ENCODE measurements around the gene SMCHD1. TPM values are rescaled to one million over a fixed set of nuclear protein-coding genes. Genes with fewer than 3 reads are reported as not detected.

The SMCHD1 gene
- total and polyA plus RNA-seq, 2 experiments from 2014 or later, result 7.7 to 39.0 TPM

DNA sequence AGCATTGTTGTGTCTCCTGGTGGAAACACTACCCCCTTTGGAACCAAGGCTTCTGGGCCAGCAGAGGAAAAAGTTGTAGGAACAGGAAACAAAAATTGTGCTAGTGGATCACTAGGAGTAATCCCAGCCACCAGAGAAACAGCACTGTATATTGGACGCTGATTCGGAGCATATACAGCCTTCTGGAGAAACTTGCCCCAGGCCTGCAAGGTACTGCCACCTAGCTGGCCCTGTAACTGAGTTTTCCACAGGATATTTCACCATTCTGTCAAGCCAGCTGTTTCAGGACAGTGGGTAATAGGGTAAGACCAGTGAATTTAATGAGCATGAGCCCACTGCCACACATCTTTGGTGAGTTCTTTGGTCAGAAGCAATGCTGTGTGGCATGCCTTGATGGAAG is 166.2 kb downstream of the SMCHD1 start (continued):
- TF ChIP-seq, protein P1, sequence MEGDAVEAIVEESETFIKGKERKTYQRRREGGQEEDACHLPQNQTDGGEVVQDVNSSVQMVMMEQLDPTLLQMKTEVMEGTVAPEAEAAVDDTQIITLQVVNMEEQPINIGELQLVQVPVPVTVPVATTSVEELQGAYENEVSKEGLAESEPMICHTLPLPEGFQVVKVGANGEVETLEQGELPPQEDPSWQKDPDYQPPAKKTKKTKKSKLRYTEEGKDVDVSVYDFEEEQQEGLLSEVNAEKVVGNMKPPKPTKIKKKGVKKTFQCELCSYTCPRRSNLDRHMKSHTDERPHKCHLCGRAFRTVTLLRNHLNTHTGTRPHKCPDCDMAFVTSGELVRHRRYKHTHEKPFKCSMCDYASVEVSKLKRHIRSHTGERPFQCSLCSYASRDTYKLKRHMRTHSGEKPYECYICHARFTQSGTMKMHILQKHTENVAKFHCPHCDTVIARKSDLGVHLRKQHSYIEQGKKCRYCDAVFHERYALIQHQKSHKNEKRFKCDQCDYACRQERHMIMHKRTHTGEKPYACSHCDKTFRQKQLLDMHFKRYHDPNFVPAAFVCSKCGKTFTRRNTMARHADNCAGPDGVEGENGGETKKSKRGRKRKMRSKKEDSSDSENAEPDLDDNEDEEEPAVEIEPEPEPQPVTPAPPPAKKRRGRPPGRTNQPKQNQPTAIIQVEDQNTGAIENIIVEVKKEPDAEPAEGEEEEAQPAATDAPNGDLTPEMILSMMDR (conservative IDR thresholded peaks at IDR 0.05; ENCODE audit: low read depth in 2 of 2), result peak in 1 of 2 experiments; percentile 29; a peak in 2 of 4 replicates
- no peak for TF ChIP-seq CREB1 (CRISPR knock-in tag; IDR thresholded peaks at IDR 0.05; ENCODE audit: low read depth)
- no peak for TF ChIP-seq ZNF114 (CRISPR knock-in tag; IDR thresholded peaks at IDR 0.05)
- TF ChIP-seq NANOG (IDR thresholded peaks at IDR 0.05; ENCODE audit: borderline replicate concordance), result no peak
- TF ChIP-seq STAT1 (IDR thresholded peaks at IDR 0.05; ENCODE audit: unreplicated experiment), result no peak
- no peak for TF ChIP-seq JUNB (IDR thresholded peaks at IDR 0.05; ENCODE audit: unreplicated experiment)

DNA sequence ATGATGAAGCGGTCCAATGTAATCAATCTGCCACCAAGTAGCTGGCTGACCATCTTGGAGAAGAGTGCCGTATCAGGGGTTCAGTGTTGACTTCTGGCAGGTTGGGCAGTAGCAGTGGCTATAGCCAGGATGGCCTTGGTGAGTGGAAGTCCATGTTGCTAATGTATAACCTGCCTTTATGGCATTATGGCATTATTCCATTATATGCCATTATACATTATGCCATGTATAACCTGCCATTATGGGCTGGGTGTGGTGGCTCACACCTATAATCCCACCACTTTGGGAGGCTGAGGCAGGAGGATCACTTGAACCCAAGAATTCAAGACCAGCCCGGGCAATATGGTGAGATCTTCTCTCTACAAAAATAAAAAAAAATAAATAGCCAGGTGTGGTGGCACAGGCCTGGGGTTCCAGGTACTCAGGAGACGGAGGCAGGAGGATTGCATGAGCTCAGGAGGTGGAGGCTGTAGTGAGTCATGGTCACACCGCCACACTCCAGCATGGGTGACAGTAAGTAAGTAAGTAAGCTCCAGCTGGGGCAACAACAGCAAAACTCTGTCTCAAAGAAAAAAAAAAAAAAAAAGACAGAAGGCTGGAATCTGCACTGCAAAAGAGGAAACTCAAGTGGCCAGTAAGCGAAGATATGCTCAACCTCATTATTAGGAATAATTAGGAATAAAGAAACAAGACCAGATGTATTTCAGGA is 166.8 kb downstream of the SMCHD1 start:
- Mint-ChIP-seq H3K27ac (no peak overlapping the region), H3K36me3 (ENCODE audit: low read depth) (peaks cover 7% of the 10 kb centered on the region; the same call in 2 of the 3 replicates), H3K27me3 (ENCODE audit: insufficient read depth, low read depth, poor library complexity) (peaks cover 12% of the 10 kb centered on the region), H3K4me1 (peaks cover 6% of the 10 kb centered on the region; the same call in 2 of the 3 replicates), H3K9me3 (peaks cover 12% of the 10 kb centered on the region), H3K4me3 (no peak overlapping the region)
- ATAC-seq (no peak), DNase-seq (ENCODE audit: low spot score) (no peak)
- no peaks in the 10 kb centered on the region for H3K36me3 ChIP-seq (ENCODE audit: insufficient read depth)
- no peaks in the 10 kb centered on the region for H3K27me3 ChIP-seq (ENCODE audit: insufficient read depth)
- H3K27ac ChIP-seq (ENCODE audit: low read depth), result no peak overlapping the region
- H3K79me2 ChIP-seq (replicated peaks; ENCODE audit: insufficient read depth), result no peaks in the 10 kb centered on the region
- no peaks in the 10 kb centered on the region for H4K20me1 ChIP-seq (replicated peaks; ENCODE audit: insufficient read depth)
- H3K4me3 ChIP-seq, result no peak overlapping the region
- no peaks in the 10 kb centered on the region for H3K9me2 ChIP-seq (ENCODE audit: insufficient read depth)
- H3F3A ChIP-seq (replicated peaks; ENCODE audit: low read depth), result no peaks in the 10 kb centered on the region
- H3K4me1 ChIP-seq (ENCODE audit: insufficient read depth), result peaks cover 5% of the 10 kb centered on the region; the same call in 1 of the 2 replicates
- no peak for TF ChIP-seq CREB1 (CRISPR knock-in tag; IDR thresholded peaks at IDR 0.05; ENCODE audit: low read depth)
- no peak for TF ChIP-seq ZNF331 (CRISPR knock-in tag; IDR thresholded peaks at IDR 0.05; ENCODE audit: low read depth)
- no peak for TF ChIP-seq POLR2AphosphoS5 (IDR thresholded peaks at IDR 0.05; ENCODE audit: low read depth)
- TF ChIP-seq EZH2phosphoT487 (IDR thresholded peaks at IDR 0.05; ENCODE audit: unreplicated experiment), result no peak
- no peak overlapping the region for H2AFZ ChIP-seq
- no peak overlapping the region for H3K4me2 ChIP-seq

DNA sequence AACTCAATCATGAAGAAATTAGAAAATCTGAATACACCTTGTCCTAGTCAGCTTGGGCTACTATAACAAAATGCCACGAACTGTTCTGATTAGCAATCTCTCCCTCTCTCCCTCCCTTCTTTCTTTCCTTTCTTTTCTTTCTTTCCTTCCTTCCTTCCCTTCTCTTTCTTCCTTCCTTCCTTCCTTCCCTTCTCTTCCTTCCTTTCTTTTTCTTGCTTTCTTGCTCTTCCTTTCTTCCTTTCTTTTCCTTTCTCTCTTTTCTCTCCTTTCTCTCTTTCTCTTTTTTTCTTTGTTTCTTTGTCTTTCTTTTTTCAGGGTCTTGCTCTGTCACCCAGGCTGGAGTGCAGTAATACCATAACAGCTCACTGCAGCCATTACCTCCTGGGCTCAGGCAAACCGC is 167.7 kb downstream of the SMCHD1 start:
- DNase-seq (ENCODE audit: low spot score) (no peak), ATAC-seq (no peak)
- Histone ChIP-seq H3K4me2 (no peak overlapping the region), H3K27me3 (ENCODE audit: insufficient read depth) (no peaks in the 10 kb centered on the region), H4K20me1 (replicated peaks; ENCODE audit: insufficient read depth) (no peaks in the 10 kb centered on the region), H3K79me2 (replicated peaks; ENCODE audit: insufficient read depth) (no peaks in the 10 kb centered on the region), H3F3A (replicated peaks; ENCODE audit: low read depth) (no peaks in the 10 kb centered on the region), H3K36me3 (ENCODE audit: insufficient read depth) (no peaks in the 10 kb centered on the region), H2AFZ (no peak overlapping the region), H3K4me3 (no peak overlapping the region), H3K4me1 (ENCODE audit: insufficient read depth) (peaks cover 5% of the 10 kb centered on the region; the same call in 1 of the 2 replicates), H3K27ac (ENCODE audit: low read depth) (no peak overlapping the region), H3K9me2 (ENCODE audit: insufficient read depth) (no peaks in the 10 kb centered on the region)
- Mint-ChIP-seq H3K27ac (no peak overlapping the region), H3K27me3 (ENCODE audit: insufficient read depth, low read depth, poor library complexity) (peaks cover 12% of the 10 kb centered on the region), H3K36me3 (ENCODE audit: low read depth) (peaks cover 5% of the 10 kb centered on the region; the same call in 2 of the 3 replicates), H3K4me1 (peaks cover 6% of the 10 kb centered on the region; the same call in 2 of the 3 replicates), H3K4me3 (no peak overlapping the region), H3K9me3 (peaks cover 12% of the 10 kb centered on the region)
- TF ChIP-seq EZH2phosphoT487 (IDR thresholded peaks at IDR 0.05; ENCODE audit: unreplicated experiment), result no peak
- TF ChIP-seq, protein P2, sequence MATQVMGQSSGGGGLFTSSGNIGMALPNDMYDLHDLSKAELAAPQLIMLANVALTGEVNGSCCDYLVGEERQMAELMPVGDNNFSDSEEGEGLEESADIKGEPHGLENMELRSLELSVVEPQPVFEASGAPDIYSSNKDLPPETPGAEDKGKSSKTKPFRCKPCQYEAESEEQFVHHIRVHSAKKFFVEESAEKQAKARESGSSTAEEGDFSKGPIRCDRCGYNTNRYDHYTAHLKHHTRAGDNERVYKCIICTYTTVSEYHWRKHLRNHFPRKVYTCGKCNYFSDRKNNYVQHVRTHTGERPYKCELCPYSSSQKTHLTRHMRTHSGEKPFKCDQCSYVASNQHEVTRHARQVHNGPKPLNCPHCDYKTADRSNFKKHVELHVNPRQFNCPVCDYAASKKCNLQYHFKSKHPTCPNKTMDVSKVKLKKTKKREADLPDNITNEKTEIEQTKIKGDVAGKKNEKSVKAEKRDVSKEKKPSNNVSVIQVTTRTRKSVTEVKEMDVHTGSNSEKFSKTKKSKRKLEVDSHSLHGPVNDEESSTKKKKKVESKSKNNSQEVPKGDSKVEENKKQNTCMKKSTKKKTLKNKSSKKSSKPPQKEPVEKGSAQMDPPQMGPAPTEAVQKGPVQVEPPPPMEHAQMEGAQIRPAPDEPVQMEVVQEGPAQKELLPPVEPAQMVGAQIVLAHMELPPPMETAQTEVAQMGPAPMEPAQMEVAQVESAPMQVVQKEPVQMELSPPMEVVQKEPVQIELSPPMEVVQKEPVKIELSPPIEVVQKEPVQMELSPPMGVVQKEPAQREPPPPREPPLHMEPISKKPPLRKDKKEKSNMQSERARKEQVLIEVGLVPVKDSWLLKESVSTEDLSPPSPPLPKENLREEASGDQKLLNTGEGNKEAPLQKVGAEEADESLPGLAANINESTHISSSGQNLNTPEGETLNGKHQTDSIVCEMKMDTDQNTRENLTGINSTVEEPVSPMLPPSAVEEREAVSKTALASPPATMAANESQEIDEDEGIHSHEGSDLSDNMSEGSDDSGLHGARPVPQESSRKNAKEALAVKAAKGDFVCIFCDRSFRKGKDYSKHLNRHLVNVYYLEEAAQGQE (IDR thresholded peaks at IDR 0.05; ENCODE audit: unreplicated experiment), result no peak
- no peak for TF ChIP-seq ZNF114 (CRISPR knock-in tag; IDR thresholded peaks at IDR 0.05)
